HUDEP-2 (cell line): ENCODE measurements around the gene UGCG.
A peak's percentile ranks its signal among the peaks of the same experiment; 100 is the strongest.
"Not testable (repeated sequence)": the region's sequence is repeated elsewhere in the genome, so short reads cannot be mapped to it uniquely, and the experiment has no call there.

Experiments
- DNase-seq, 76 experiments: peaks; one replicate each; lab custom pipeline; 2025; ENCODE audit not compliant: unreplicated experiment in 76 of 76; lab: John Stamatoyannopoulos, UW

Gene UGCG

GRCh38 chr9:111948951-111949350 is 52.3 kb downstream of the UGCG start:
- no peak for DNase-seq

- DNase-seq = no peak
Observed at GRCh38 chr9:111949919-111950318, 53.3 kb downstream of the UGCG start.

- DNase-seq = no peak
Observed at GRCh38 chr9:111952559-111952958, 55.9 kb downstream of the UGCG start.

- DNase-seq = no peak
Observed at GRCh38 chr9:111953444-111953843, 56.8 kb downstream of the UGCG start.

GRCh38 chr9:111955048-111955447 is 58.4 kb downstream of the UGCG start:
- no peak for DNase-seq

- DNase-seq = no peak
Observed at GRCh38 chr9:111957856-111958631, 61.4 kb downstream of the UGCG start.

- peak in 1 of 76 experiments; percentile 2 for DNase-seq
Observed at GRCh38 chr9:111959468-111960359, 63.1 kb downstream of the UGCG start.

- DNase-seq = not testable (repeated sequence)
Observed at GRCh38 chr9:111960485-111960884, 63.9 kb downstream of the UGCG start.

- no peak for DNase-seq
Observed at GRCh38 chr9:111961009-111961408, 64.4 kb downstream of the UGCG start.

- no peak for DNase-seq
Observed at GRCh38 chr9:111961575-111961974, 65.0 kb downstream of the UGCG start.

GRCh38 chr9:111962021-111962420 is 65.4 kb downstream of the UGCG start:
- DNase-seq = no peak

GRCh38 chr9:111963995-111964394 is 67.4 kb downstream of the UGCG start:
- DNase-seq = peak in 1 of 76 experiments; percentile 12

GRCh38 chr9:111965566-111966019 is 69.0 kb downstream of the UGCG start:
- DNase-seq = no peak

- DNase-seq = peak in 14 of 76 experiments; percentile 1 to 53 (median 12)
Observed at GRCh38 chr9:111966124-111966723, 69.6 kb downstream of the UGCG start.

- DNase-seq = no peak
Observed at GRCh38 chr9:111966861-111967291, 70.3 kb downstream of the UGCG start.

GRCh38 chr9:111967621-111968020 is 71.0 kb downstream of the UGCG start:
- DNase-seq = no peak

- DNase-seq = no peak
Observed at GRCh38 chr9:111969061-111969460, 72.4 kb downstream of the UGCG start.

GRCh38 chr9:111969622-111970021 is 73.0 kb downstream of the UGCG start:
- DNase-seq = no peak

GRCh38 chr9:111970827-111971226 is 74.2 kb downstream of the UGCG start:
- DNase-seq = no peak

GRCh38 chr9:111974092-111974681 is 77.6 kb downstream of the UGCG start:
- DNase-seq = no peak

GRCh38 chr9:111975709-111976108 is 79.1 kb downstream of the UGCG start:
- DNase-seq = peak in 32 of 76 experiments; percentile 1 to 34 (median 18)
